M059J (cell line): ENCODE results near the gene SSBP1. TPM values are rescaled to one million over a fixed set of nuclear protein-coding genes. Genes with fewer than 3 reads are reported as not detected.
A peak's percentile ranks its signal among the peaks of the same experiment; 100 is the strongest.
"Not testable (repeated sequence)": the region's sequence is repeated elsewhere in the genome, so short reads cannot be mapped to it uniquely, and the experiment has no call there.

Experiments
- DNase-seq: peaks from one replicate; pipeline ENCODE4 v3.0.0-alpha.2; 2012; ENCODE audit warnings: low read depth
- total RNA-seq: library from RNA; depleted of rRNA; stranded (reverse); fragments of >200 nt; shearing (Covaris generic); gene quantifications from 2 replicates; pipeline ENCODE4 v1.2.3, GENCODE V29; 2014; rRNA removed

SSBP1 gene
- total RNA-seq, result 320 and 374 TPM in 2 replicates

- peak; percentile 95 for DNase-seq
Observed at GRCh38 chr7:141737836-141738591, at the start of gene SSBP1. SSBP1 (plus strand) TSS chr7:141738358; CDS start chr7:141739167, 809 bp downstream.

GRCh38 chr7:141689072-141689825 lies 48.9 kb upstream of the SSBP1 start:
- DNase-seq, result not testable (repeated sequence)

- DNase-seq, result no peak
Observed at GRCh38 chr7:141691540-141691939, 46.6 kb upstream of the SSBP1 start.

GRCh38 chr7:141691961-141692360 lies 46.2 kb upstream of the SSBP1 start:
- no peak for DNase-seq

GRCh38 chr7:141693082-141693481 lies 45.1 kb upstream of the SSBP1 start:
- DNase-seq, result no peak

- no peak for DNase-seq
Observed at GRCh38 chr7:141695803-141696289, 42.3 kb upstream of the SSBP1 start.

GRCh38 chr7:141696348-141696747 lies 41.8 kb upstream of the SSBP1 start:
- DNase-seq, result no peak

- peak; percentile 92 for DNase-seq
Observed at GRCh38 chr7:141697211-141697871, 40.8 kb upstream of the SSBP1 start.

GRCh38 chr7:141698247-141699015 lies 39.7 kb upstream of the SSBP1 start:
- DNase-seq, result no peak

GRCh38 chr7:141699860-141700259 lies 38.3 kb upstream of the SSBP1 start:
- no peak for DNase-seq

- no peak for DNase-seq
Observed at GRCh38 chr7:141700296-141700847, 37.8 kb upstream of the SSBP1 start.

GRCh38 chr7:141700848-141701371 lies 37.2 kb upstream of the SSBP1 start:
- DNase-seq, result peak; percentile 10

GRCh38 chr7:141701489-141702046 lies 36.6 kb upstream of the SSBP1 start:
- DNase-seq, result peak; percentile 59

GRCh38 chr7:141702047-141702567 lies 36.1 kb upstream of the SSBP1 start, which contains the start of gene DENND11:
DENND11 (minus strand) TSS chr7:141702166; CDS start chr7:141702153, 13 bp downstream.
- DNase-seq, result peak; percentile 34

- DNase-seq, result no peak
Observed at GRCh38 chr7:141702892-141703291, 35.3 kb upstream of the SSBP1 start.

GRCh38 chr7:141704112-141704511 lies 34.0 kb upstream of the SSBP1 start:
- DNase-seq, result no peak

GRCh38 chr7:141704741-141705140 lies 33.4 kb upstream of the SSBP1 start:
- peak; percentile 5 for DNase-seq

- DNase-seq, result no peak
Observed at GRCh38 chr7:141706239-141707064, 31.7 kb upstream of the SSBP1 start.

GRCh38 chr7:141708351-141708750 lies 29.8 kb upstream of the SSBP1 start, which contains the start of gene WEE2:
WEE2 (plus strand) TSS chr7:141708353; CDS start chr7:141708759, 406 bp downstream.
- no peak for DNase-seq
